ENCODE results near the gene CCDC54.
"Not testable (repeated sequence)": the region's sequence is repeated elsewhere in the genome, so short reads cannot be mapped to it uniquely, and the experiment has no call there.

CCDC54 gene

DNA sequence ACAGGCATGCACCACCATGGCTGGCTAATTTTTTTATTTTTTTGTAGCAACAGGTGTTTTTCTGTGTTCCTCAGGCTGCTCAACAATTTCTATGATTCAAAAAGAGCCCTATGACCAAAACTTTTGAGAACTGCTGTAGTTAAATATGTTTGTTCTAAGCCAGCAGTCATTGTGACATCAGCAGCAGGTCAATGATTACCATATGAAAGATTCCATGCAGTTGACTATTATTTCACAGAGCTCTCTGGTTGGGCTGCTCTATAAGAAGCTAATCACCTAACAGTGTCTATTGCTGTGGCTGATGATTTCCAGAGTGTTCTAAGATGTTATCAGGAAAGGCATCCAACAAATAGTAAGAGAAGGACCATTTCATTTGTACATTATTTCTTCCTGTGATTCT is at the start of gene CCDC54:
Gene CCDC54 (plus strand): TSS at position 289 of the 400 bp plus-strand sequence. CDS start 149 bp downstream, outside the sequence.
- FAIRE-seq = no peak

DNA sequence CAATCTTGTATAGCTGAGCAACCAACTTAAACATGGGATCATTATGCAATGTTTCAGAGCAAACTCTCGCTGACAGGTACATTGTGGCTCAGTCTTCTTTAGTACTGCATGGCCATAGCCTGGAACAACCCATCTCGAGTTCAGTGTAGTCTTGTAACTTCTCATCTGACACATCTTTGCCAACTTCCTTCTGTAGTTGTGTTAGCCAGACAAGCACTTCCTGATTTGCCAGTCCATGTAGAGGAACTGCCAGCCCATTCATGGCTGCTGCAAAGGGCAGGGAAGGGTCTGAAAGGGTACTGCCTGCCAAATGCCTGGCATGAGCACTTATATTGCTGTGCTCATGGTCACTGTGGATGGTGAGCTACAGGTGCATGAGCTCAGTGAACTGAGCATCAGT is 49.2 kb upstream of the CCDC54 start:
- no peak for FAIRE-seq

DNA sequence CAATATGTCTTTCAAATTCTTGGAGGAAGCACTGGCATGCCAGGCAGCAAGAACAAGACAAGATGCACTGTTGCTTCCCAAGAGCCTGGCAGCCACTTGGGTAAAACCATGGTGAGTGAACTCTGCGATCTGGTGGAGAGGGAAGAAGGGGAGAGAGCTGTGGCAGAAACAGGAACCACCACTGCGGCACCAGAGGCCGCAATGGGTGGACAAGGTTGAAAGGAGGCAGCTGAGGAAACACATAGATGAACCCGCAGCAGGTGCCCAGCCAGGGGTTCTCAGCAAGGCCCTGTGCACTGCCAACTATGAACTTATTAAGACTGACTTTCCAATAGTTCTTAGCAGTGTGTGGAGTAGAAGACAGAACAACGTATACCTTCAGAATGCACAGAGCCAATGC is 48.2 kb upstream of the CCDC54 start:
- FAIRE-seq = no peak

- FAIRE-seq = not testable (repeated sequence)
Observed at GRCh38 chr3:107339690-107340089, 37.5 kb upstream of the CCDC54 start.

DNA sequence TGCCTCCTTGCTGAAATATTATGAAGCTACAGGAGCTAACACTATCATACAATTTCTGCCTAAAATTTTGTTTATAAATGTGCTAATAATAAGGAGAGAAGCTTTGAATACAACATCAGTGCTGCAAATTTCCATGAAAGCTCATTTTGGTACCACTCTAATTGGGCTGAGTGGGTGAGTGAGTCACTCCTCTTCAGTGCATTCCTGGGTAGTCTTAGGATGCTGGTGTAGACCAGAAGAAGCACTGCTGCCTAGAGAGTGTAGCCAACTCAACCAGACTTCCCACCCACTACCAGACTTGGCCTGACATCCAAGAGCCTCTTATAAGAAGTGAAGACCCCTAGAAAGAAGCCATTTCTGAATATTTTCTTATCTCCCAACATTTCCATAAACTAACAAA is 32.5 kb upstream of the CCDC54 start:
- no peak for FAIRE-seq

DNA sequence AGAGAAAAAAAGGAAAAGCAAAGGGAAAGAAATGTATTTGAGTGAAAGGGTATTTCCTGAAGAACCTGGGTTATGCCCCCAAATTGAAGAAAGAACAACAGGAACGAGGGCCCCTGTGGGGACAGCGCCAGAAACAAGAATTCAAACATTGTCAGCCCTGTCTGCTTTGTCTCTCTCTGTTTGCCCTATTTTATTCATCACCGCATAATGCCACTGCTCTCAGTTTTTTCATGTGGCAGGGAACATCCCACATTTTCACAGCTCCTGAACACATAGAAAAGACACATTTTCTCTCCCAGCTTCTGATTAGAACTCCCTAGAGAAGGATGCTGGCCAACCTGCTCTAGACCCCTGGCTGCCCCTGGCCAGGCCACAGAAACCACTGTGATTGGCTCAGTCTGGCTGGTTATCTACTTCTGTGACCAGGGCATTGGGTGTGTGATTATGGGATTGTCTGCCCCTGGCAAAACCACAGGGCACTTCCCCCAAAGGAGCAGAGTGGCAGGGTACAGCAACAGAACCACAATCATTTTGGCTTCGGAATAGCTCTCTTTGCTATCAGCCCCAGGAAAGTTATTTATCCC is 31.3 kb upstream of the CCDC54 start:
- FAIRE-seq = no peak

DNA sequence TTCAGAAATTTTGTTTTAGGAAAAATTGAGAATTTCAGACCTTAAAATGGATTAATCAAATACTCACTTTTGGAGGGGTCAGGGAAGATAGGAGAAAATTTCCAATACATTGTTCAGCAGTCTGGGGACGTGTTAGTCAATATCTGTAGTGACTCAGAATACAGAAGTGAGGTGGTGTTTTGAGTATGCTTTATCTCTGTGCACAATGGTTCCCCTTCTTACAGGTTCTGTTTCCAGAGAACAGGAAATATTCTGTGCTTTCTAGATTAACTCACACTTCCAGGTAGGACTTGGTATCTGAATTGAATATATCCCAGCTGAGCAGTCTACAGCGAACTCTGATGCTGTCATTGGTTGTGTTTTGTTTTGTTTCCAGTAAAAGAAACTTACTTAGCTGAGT is 30.7 kb upstream of the CCDC54 start:
- no peak for FAIRE-seq

GRCh38 chr3:107347751-107348150 is 29.5 kb upstream of the CCDC54 start:
- no peak for FAIRE-seq

DNA sequence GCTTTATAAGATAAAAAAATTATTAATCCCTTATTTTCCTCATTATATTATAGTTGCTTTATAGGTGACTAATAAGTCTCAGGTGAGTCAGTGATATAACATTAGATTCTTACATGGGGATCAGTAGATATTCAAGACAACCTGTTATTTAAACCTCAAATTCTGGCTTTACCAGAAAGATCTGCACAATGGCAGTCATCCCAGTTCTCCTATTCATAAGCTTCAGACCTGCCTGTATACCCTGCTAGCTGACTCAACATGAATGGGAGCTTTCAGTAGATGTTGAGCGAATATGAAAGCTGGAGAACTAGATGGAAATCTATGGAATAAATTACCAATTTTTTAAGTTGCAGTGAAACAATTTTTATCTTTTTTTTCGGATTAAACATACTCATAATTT is 20.5 kb upstream of the CCDC54 start:
- no peak for FAIRE-seq

DNA sequence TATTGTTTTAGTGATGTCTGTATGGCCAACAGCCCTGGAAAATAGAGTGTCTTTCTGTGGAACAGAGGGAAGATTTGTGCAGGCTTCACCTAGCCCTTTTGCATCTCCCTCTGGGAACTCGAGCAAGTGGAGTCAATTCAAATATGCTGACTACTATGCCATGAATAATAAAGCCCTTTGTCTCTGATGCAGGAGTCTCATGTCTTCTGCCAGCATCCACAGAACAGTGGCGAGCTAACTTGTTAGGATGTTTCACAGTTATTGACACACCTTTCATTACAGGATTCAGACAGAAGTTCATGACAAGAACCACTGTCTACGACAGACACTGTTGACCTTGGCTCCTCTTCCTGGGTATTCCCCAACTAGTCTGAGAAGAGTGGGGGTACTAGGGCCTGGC is 15.6 kb upstream of the CCDC54 start:
- FAIRE-seq = no peak

DNA sequence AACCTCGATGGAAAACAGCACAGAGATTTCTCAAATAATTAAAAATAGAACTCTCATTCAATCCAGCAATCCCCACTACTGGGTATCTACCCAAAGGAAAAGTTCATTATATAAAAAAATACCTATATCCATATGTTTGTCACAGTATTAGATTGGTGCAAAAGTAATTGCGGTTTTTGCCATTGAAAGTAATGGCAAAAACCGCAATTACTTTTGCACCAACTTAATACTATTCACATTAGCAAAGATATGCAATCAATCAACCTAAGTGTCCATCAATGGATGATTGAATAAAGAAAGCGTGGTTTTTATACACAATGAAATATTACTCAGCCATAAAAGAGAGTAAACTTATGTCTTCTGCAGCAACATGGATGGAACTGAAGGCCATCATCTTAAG is 12.2 kb upstream of the CCDC54 start:
- no peak for FAIRE-seq

DNA sequence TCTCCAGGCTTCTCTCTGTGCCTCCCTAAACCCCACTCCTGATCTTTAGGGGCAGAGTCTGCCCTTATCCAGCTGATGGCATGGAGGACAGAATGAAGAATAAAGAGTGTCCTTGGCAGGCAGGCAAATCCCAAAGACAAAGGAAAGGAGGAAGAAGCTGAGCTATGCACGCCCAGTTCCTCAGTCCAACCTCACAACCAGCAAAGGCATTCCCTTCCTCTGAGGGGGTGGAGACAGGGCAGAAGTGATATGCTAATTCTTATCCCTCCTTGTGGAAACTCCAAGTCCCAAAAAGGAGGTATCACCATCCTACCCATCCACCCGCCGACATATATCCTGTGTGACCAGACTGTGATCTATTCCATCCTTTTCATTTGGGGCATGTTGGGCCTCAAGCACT is 10.5 kb upstream of the CCDC54 start:
- FAIRE-seq = no peak

DNA sequence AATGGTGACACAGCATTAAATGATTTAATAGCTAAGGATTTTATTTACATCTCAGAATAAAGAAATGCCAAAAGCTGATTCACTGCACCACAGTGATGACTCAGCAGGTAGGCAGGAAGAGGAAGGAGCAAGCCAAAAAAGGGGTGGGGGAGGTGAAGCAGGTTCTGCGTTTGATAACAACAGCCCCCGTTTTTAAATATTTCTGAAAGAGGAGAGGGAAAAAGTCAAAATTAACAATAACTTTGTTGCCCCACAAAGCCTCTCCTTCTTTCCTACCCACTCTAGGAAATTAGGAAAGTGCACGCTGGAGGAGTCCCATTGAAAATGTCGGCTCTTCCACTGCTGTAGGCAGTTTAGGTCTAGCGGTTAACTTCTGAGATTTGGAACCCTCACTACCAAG is 9.9 kb upstream of the CCDC54 start:
- no peak for FAIRE-seq

GRCh38 chr3:107368654-107369398 is 8.4 kb upstream of the CCDC54 start:
- FAIRE-seq = no peak

DNA sequence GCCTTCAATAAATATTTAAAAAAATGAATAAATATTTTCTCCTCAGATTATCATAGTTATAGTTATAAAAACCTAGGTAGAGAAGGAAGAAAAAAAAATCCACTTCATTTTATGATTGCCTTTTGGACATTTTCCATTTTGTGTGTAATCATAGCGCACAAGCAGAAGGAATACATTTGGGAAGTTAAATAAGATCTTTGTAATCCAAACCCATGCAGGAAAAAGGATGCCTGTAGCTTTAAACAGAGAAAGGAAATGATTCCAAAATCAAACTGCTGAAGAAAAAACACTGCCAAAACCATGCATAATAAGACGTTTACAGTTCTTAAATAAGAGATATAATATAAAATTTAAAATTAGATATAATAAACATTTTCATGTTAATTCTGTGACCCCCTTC is 7.4 kb upstream of the CCDC54 start:
- FAIRE-seq = no peak

GRCh38 chr3:107370907-107371306 is 6.3 kb upstream of the CCDC54 start:
- FAIRE-seq = no peak

DNA sequence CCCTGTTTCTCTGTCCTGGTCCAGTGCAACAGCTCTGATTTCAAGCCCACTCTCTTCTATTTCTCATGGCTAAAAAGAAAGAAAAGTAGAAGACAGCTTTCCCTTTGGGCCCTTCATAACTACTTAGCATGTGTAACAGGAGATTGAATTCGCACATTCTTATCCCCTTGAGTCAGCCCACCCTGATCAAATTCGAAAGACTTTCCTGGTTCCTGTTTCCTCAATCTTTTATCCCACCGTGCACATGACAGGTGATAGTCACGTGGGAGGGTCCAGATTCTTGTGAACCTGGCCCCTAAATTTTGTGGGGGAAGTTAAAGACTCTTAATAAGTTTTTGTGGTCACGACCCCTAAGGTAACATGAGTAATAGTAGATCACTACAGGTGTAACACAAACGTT is 4.7 kb upstream of the CCDC54 start:
- FAIRE-seq = no peak

GRCh38 chr3:107373896-107374295 is 3.3 kb upstream of the CCDC54 start:
- no peak for FAIRE-seq

DNA sequence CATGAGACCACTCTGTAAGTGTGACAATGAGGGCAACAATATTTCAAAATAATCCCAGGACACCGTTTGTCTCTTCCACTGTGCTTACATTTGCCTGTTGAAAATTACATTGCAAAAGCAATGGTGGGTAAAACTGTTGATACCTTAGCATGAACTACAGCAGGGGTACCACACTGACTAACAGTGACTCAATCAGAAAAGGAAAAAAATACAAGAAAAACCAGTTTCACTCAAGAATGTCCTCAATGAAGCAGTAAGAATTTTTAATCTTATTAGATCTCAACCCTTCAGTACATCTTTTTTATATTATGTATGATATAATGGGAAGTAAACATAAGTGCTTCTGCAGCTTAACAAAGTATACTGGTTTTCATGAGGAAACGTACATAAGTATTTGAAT is 1.6 kb upstream of the CCDC54 start:
- no peak for FAIRE-seq

GRCh38 chr3:107382631-107383030 is 5.4 kb downstream of the CCDC54 start:
- no peak for FAIRE-seq

DNA sequence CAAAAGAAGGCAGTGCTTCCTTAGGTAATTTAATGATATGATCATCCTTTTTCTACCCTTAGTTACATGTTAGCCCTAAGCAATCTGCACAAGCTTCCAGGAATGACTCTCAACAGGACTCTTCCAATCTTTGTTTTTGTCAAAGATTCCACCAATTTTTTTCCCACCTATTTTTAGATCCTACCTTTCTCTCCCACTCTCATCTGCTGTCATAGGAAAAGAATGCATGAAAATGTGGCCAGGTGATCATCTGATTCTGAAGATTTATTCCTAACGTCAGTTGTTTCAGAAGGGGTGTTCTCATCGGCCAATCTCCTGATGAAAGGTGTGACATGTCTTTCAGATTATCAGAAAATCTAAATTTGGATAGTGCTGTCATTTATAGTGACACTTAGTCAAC is 7.2 kb downstream of the CCDC54 start:
- no peak for FAIRE-seq

GRCh38 chr3:107384907-107385306 is 7.7 kb downstream of the CCDC54 start:
- FAIRE-seq = no peak

DNA sequence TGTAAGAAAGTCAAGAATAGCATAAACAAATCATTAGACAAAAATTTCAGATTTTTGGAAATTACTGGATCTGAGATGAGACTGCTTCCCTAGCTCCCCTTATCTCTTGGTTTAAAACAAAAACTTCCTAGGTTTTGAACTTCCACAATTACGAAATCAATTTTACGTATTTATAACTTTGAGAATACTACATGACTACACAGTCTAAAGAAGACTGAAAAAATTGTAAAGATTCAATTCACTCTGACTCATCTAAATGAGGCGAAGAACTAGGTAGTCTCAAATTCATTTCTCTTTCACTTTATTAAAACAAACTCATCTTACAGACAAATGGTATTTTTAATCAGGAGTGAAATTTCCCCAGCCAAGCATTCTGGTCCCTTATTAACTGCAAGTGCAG is 10.3 kb downstream of the CCDC54 start:
- no peak for FAIRE-seq

DNA sequence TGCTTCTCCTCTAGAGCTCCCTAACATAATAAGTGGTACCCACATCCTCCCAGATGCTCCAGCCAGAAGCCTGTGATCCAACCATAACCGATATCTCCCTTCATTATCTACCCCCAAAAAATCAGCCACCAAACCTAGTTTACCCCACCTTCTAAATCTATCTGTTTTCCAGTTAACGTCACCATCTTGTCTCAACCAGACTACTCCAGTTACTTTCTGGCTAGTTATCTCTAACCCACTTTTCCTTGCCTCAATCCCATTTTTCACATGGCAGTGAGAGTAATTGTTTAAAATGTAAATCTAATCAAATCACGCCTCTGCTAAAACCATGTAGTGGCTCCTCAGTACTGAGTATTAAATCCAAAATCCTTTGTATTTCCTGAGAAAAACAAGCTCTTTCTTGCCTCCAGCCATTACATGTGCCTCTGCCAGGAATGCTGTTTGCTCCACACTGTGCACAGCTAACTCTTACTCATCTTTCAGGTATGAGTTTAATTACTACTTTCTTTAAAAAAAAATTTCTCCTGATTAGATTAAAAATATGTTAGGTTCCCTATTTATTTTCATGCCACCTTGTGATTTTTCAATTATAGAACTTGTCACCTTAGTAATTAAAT is 15.4 kb downstream of the CCDC54 start:
- FAIRE-seq = no peak

- no peak for FAIRE-seq
Observed at GRCh38 chr3:107394502-107394901, 17.3 kb downstream of the CCDC54 start.

Measured in TTC549 (cell line).